Sciatic nerve (tissue), 2 donors: ENCODE results near the gene STT3B. TPM values are rescaled to one million over a fixed set of nuclear protein-coding genes. Genes with fewer than 3 reads are reported as not detected.

Experiments used
- ATAC-seq: fragments of 200-7000 bp; cut with Tn5 transposase; one replicate; pipeline ENCODE4 v1.9.1; 2020; ENCODE audit warnings: mild to moderate bottlenecking, moderate library complexity
- DNase-seq: peaks from one replicate; pipeline ENCODE4 v3.0.0-alpha.2; 2020; ENCODE audit warnings: low spot score
- intact Hi-C: fragments of 100-400 bp; cut with DNase I; formaldehyde crosslinking; loops from one replicate; pipeline ENCODE4 v1.14.2; 2022
- total RNA-seq: library from RNA; stranded (reverse); fragmentation: NEBNext Ultra II Directional; extraction: Animal tissue kit (Norgen Biotek cat#: 25700); gene quantifications from one replicate; pipeline ENCODE4 v1.2.1, GENCODE V29; 2021
- donor health status: DM: no; HTN: no; CAD: no.
- donor health status: DM: no; HTN: no; CAD: no.

The STT3B gene
- total RNA-seq, 1 donor from 2014 or later, result 107 TPM

GRCh38 chr3:31544634-31545033 lies 11.9 kb downstream of the STT3B start:
- no peak for DNase-seq
- peak; percentile 81 for ATAC-seq
- intact Hi-C loops, result no loop called here

DNA sequence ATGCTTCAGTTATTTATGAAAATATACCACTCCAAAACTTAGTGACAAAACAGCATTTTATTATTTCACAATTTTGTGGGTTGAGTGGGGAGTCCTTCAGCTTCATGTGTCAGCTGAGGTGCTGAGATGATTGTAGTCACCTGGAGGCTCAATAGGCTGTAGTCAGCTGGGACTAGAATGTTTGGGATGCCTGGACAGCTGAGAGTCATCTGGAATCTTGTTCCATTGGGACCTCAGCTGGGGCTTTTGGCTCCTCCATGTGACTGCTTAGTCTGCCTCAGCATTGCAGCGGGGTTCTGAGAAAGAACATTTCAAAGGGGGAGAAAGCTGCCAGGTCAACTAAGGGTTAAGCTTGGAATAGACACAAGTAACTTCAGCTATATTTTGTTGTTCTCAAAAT lies 13.4 kb downstream of the STT3B start:
- DNase-seq (no peak), ATAC-seq (peak; percentile 39)
- intact Hi-C loops, result no loop called here

DNA sequence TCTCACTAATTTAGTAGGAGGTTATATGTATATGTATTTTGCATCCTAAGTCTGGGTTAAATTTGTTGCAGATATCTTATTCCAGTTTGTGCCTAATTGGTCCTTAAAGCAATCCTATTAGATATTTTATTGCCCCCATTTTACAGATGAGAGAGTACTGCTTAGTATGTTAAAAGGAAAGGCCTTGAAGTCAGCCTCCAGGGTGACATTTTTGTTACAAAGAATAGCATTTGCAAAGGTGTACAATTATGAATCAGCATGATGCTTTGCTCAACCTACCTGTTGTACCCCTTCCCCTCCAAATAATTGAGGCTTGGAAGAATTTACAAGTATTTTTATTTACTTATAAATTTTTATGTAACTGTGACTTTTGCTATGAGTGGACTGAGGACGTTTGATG lies 14.0 kb downstream of the STT3B start:
- intact Hi-C loops, result no loop called here
- no peak for ATAC-seq

GRCh38 chr3:31550452-31551251 lies 17.9 kb downstream of the STT3B start:
- intact Hi-C loops, result no loop called here
- ATAC-seq (no peak), DNase-seq (no peak)

More for the DNA sequence above, 14.0 kb downstream of the STT3B start:
- DNase-seq, result no peak

DNA sequence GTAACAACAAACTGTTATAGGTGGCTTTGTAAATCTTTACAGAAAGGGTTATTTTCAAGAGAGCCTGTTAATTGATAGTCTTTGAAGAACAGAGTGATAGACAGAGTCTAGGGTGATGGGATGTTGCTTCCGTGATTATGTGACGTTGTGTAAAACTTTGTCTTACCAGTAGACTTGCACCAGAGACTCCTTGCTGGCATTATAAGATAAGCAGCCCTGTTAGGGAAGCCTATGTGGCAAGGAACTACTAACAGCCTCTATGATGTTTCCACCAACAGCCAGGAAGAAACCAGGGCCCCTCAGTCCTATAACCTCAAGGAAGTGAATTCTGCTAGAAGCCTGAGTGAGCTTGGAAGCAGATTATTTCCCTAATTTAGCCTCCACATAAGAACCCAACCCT lies 18.9 kb downstream of the STT3B start:
- ATAC-seq (no peak), DNase-seq (no peak)
- intact Hi-C loops, result no loop called here

GRCh38 chr3:31552103-31552502 lies 19.4 kb downstream of the STT3B start:
- intact Hi-C loops, result no loop called here
- DNase-seq, result no peak
- ATAC-seq, result no peak

GRCh38 chr3:31553258-31553657 lies 20.5 kb downstream of the STT3B start:
- ATAC-seq (no peak), DNase-seq (no peak)
- intact Hi-C loops, result no loop called here

- DNase-seq, result no peak
- no peak for ATAC-seq
- intact Hi-C loops, result no loop called here
Measured at GRCh38 chr3:31555204-31555603, 22.5 kb downstream of the STT3B start.

- intact Hi-C loops, result no loop called here
- DNase-seq, result no peak
- no peak for ATAC-seq
Measured at GRCh38 chr3:31559872-31560534, 27.3 kb downstream of the STT3B start.

DNA sequence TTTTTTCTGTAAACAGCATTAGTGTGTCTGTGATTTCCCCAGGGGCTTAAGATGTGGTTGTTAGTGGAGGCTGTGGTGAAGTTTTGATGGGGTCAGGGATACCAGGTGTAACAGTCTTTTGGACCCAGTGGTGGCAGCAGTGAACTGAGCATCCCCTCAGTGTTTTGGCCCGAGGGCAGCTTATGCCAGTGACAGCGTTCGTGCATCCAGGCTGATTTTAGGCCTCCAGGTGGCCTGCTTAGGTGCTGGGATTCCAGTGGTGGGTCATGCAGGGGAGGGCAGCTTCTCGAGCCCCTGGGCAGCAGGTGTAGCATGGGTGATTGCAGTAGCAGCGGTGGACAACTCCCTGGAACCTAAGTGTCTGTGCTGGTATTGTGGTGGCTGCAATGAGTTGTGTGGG lies 29.2 kb downstream of the STT3B start:
- no peak for DNase-seq
- ATAC-seq, result no peak
- intact Hi-C loops, result no loop called here

DNA sequence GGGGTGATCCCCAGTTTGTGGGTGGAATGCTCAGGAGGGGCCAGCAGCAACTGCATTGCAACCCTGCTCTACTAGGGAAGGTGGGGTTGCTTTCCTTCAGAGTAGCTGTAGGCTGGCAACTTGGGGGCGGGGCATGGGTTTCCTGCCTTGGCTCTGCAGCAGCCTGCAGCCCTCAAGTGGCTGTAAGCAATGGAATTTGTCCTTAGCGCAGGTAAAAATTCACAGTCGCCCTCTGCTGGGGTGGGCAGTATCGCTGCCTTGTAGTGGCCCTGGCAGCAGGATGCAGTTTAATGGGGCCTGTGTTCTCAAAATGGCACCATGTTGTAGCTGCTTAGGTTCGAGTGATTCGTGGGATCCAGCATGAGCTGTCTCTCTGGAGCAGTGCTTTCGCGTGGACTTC lies 29.8 kb downstream of the STT3B start:
- intact Hi-C loops, result no loop called here
- DNase-seq (no peak), ATAC-seq (no peak)

- intact Hi-C loops, result no loop called here
- ATAC-seq (no peak), DNase-seq (no peak)
Measured at GRCh38 chr3:31565288-31565687, 32.6 kb downstream of the STT3B start.

DNA sequence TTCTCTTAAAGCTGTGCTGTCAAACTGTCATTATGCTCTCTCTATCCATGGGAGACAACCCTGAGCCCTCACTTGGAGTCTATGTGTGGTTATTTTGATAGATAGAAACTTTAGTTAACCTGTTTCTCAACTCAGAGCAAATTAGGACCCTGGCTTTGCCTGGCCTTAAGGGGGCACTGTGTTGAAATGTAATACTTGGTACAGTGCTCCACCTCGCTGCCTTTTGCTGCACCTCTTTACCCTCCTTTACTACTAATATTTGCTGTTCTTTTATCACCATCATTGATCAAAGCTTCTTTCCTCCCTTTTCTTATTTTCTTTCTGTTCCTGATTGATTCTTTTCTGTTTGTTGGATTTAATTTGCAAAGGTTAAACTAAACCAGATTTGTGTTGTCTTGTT lies 34.3 kb downstream of the STT3B start:
- ATAC-seq, result no peak
- DNase-seq, result no peak
- intact Hi-C loops, result no loop called here

- intact Hi-C loops, result no loop called here
- DNase-seq, result no peak
- ATAC-seq, result no peak
Measured at GRCh38 chr3:31568649-31569048, 35.9 kb downstream of the STT3B start.

- no peak for ATAC-seq
- intact Hi-C loops, result no loop called here
- no peak for DNase-seq
Measured at GRCh38 chr3:31571325-31571724, 38.6 kb downstream of the STT3B start.

- intact Hi-C loops, result no loop called here
- no peak for DNase-seq
- no peak for ATAC-seq
Measured at GRCh38 chr3:31572236-31573004, 39.7 kb downstream of the STT3B start.

DNA sequence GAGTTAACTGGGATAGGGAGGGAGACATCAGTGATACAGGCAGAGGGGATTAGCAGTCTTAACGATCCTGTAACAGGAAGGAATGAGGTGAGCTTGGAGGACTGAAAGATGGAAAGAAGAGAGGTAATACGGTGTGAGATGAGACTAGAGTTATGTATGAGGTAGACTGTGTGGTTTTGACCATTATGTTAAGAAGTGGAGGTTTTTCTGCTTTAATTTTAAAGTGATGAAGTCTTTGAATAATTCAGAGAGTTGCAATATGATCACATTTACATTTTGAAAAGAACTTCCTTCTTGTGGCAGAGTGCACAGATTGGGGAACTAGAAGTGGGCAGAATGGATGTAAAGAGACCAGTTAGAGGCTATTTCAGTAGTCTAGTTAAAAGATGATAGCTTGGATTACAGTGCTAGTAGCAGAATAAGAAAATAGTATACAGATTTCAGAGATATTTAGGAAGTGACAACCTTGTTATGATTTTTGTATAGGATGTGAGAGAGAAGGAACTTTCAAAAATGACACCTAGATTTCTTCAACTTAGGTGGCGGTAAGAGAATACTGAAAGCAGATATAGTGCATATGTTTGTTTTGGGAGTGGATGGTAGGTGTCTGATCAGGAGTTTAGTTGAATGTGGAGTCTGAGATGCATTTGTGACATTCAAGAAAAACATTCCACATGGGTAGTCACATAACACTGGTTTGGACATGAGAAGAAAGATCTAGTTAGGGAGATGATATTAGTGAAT lies 40.5 kb downstream of the STT3B start:
- DNase-seq (no peak), ATAC-seq (no peak)
- intact Hi-C loops, result no loop called here

- ATAC-seq (no peak), DNase-seq (no peak)
- intact Hi-C loops, result no loop called here
Measured at GRCh38 chr3:31575448-31575847, 42.7 kb downstream of the STT3B start.

DNA sequence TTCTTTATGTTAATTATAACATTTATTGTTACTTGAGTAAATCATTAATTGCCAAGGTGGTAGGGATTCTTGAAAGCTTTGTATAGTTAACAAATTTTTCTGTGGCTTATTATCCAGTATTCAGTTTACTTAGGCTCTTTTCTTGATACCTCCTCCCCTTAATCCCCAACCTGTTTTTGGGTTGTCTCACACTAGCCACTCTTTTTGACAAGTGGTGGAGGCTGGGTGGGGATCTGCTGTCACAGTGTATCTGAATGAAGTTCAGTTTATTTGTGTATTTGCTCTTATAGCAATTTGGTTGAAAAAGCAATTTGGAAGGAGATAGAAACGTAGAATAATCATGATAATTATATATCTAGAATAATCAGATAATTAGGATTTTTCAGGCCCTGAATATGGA lies 43.8 kb downstream of the STT3B start:
- intact Hi-C loops, result no loop called here
- ATAC-seq, result no peak
- no peak for DNase-seq
